Nephron (organoid): ENCODE results near the gene KLHL29.

Source experiments
- H3K27ac Mint-ChIP-seq, 3 experiments: 2 replicates each; pipeline ENCODE4 v1.8.0; 2020; ENCODE audit warnings: mixed read lengths in 3 of 3, mild to moderate bottlenecking in 2 of 3, moderate library complexity in 1 of 3
- H3K27me3 Mint-ChIP-seq: 2 replicates; pipeline ENCODE4 v1.8.0; 2021; ENCODE audit warnings: low read depth, mild to moderate bottlenecking, moderate library complexity, mixed read lengths
- H3K36me3 Mint-ChIP-seq: 2 replicates; pipeline ENCODE4 v1.8.0; 2020; ENCODE audit warnings: low read depth, mixed read lengths
- H3K4me1 Mint-ChIP-seq: 2 replicates; pipeline ENCODE4 v1.8.0; 2020; ENCODE audit warnings: mixed read lengths
- H3K4me3 Mint-ChIP-seq, 3 experiments: 2 replicates each; pipeline ENCODE4 v1.8.0; 2020; ENCODE audit warnings: mild to moderate bottlenecking in 3 of 3, mixed read lengths in 3 of 3, moderate library complexity in 2 of 3
- H3K9me3 Mint-ChIP-seq: 2 replicates; pipeline ENCODE4 v1.8.0; 2020; ENCODE audit warnings: mixed read lengths
- CTCF ChIP-seq, 3 experiments: fragments of 200-600 bp; sonication (generic); IDR thresholded peaks; one replicate each; pipeline ENCODE4 v1.5.0; 2021; ENCODE audit warnings: antibody characterized with exemption in 3 of 3; ENCODE audit not compliant: unreplicated experiment in 3 of 3

Gene KLHL29

GRCh38 chr2:23380562-23381065, 4.4 kb upstream of the KLHL29 start:
- Mint-ChIP-seq H3K27me3 (peaks cover 45% of the 10 kb centered on the region), H3K27ac (peak overlapping the region; percentile 38 to 59 (median 46)), H3K4me1 (peaks cover 17% of the 10 kb centered on the region), H3K4me3 (no peak overlapping the region), H3K9me3 (no peaks in the 10 kb centered on the region), H3K36me3 (no peaks in the 10 kb centered on the region)
- no peak for TF ChIP-seq CTCF (IDR thresholded peaks at IDR 0.05; ENCODE audit: unreplicated experiment in 3 of 3)

GRCh38 chr2:23381084-23381483, 3.9 kb upstream of the KLHL29 start:
- Mint-ChIP-seq H3K27ac (peak overlapping the region; percentile 38 to 59 (median 46)), H3K4me1 (peaks cover 17% of the 10 kb centered on the region), H3K4me3 (peak overlapping the region in 1 of 3 experiments; percentile 35), H3K9me3 (no peaks in the 10 kb centered on the region), H3K36me3 (no peaks in the 10 kb centered on the region), H3K27me3 (peaks cover 48% of the 10 kb centered on the region)
- TF ChIP-seq CTCF (IDR thresholded peaks at IDR 0.05; ENCODE audit: unreplicated experiment in 3 of 3), result no peak

GRCh38 chr2:23381485-23381884, 3.5 kb upstream of the KLHL29 start:
- H3K9me3 Mint-ChIP-seq, result no peaks in the 10 kb centered on the region

GRCh38 chr2:23383100-23383499, 1.9 kb upstream of the KLHL29 start:
- Mint-ChIP-seq H3K27me3 (peaks cover 61% of the 10 kb centered on the region), H3K36me3 (no peaks in the 10 kb centered on the region)

More at GRCh38 chr2:23381485-23381884, 3.5 kb upstream of the KLHL29 start:
- peaks cover 52% of the 10 kb centered on the region for H3K27me3 Mint-ChIP-seq
- H3K4me1 Mint-ChIP-seq, result peaks cover 17% of the 10 kb centered on the region
- no peak for TF ChIP-seq CTCF (IDR thresholded peaks at IDR 0.05; ENCODE audit: unreplicated experiment in 3 of 3)
- peak overlapping the region in 1 of 3 experiments; percentile 35 for H3K4me3 Mint-ChIP-seq
- no peaks in the 10 kb centered on the region for H3K36me3 Mint-ChIP-seq
- H3K27ac Mint-ChIP-seq, result peak overlapping the region; percentile 38 to 59 (median 46)

GRCh38 chr2:23385351-23385747, 370 bp downstream of the KLHL29 start:
- H3K27me3 Mint-ChIP-seq, result peaks cover 71% of the 10 kb centered on the region
- H3K4me1 Mint-ChIP-seq, result peaks cover 41% of the 10 kb centered on the region
- peak overlapping the region in 2 of 3 experiments; percentile 44 to 48 for H3K4me3 Mint-ChIP-seq
- no peak overlapping the region for H3K27ac Mint-ChIP-seq
- no peaks in the 10 kb centered on the region for H3K36me3 Mint-ChIP-seq
- no peak for TF ChIP-seq CTCF (IDR thresholded peaks at IDR 0.05; ENCODE audit: unreplicated experiment in 3 of 3)
- H3K9me3 Mint-ChIP-seq, result no peaks in the 10 kb centered on the region

More at GRCh38 chr2:23383100-23383499, 1.9 kb upstream of the KLHL29 start:
- TF ChIP-seq CTCF (IDR thresholded peaks at IDR 0.05; ENCODE audit: unreplicated experiment in 3 of 3), result no peak
- peak overlapping the region; percentile 82 to 89 (median 86) for H3K4me3 Mint-ChIP-seq
- H3K4me1 Mint-ChIP-seq, result peaks cover 21% of the 10 kb centered on the region
- no peak overlapping the region for H3K27ac Mint-ChIP-seq
- no peaks in the 10 kb centered on the region for H3K9me3 Mint-ChIP-seq

- peak overlapping the region in 1 of 3 experiments; percentile 59 for H3K27ac Mint-ChIP-seq
- no peak for TF ChIP-seq CTCF (IDR thresholded peaks at IDR 0.05; ENCODE audit: unreplicated experiment in 3 of 3)
- peaks cover 70% of the 10 kb centered on the region for H3K27me3 Mint-ChIP-seq
- H3K4me3 Mint-ChIP-seq, result peak overlapping the region; percentile 91 to 94 (median 93)
- no peaks in the 10 kb centered on the region for H3K36me3 Mint-ChIP-seq
- peaks cover 39% of the 10 kb centered on the region for H3K4me1 Mint-ChIP-seq
- H3K9me3 Mint-ChIP-seq, result no peaks in the 10 kb centered on the region
Measured at GRCh38 chr2:23385748-23386338, 864 bp downstream of the KLHL29 start.
